K562 (cell line): Measurements from ENCODE around the gene STXBP5L. TPM values are rescaled to one million over a fixed set of nuclear protein-coding genes. Genes with fewer than 3 reads are reported as not detected.

ENCODE experiments used
- ATAC-seq: fragments of 200-7000 bp; cut with Tn5 transposase; 3 replicates; pipeline ENCODE4 v1.9.1; 2020; ENCODE audit warnings: moderate library complexity
- BruUV-seq: library from RNA; stranded (reverse); fragments of 400-500 nt; replicated peaks from 2 replicates; lab custom pipeline; 2021; lab: Mats Ljungman, UMichigan
- CTCF ChIA-PET: fragments of 300-600 bp; formaldehyde crosslinking; extraction: SDS; loops from one replicate; lab custom pipeline; 2021; ENCODE audit warnings: low intra/inter-chr PET ratio; lab: Yijun Ruan, JAX
- POLR2A ChIA-PET: fragments of 300-600, 350-650 bp; sonication (Branson Sonifier 250); formaldehyde crosslinking; extraction: SDS; loops from one replicate; lab custom pipeline; 2021; ENCODE audit warnings: antibody characterized with exemption, inconsistent platforms; lab: Yijun Ruan, JAX
- DNase-seq, 4 experiments: peaks; one replicate each; pipeline versions ENCODE4 v3.0.0 to v3.0.0-alpha.2; 2011 to 2018; ENCODE audit warnings: low spot score in 3 of 4, mixed read lengths in 3 of 4; ENCODE audit errors: extremely low read depth in 1 of 4
- FAIRE-seq: peaks from 2 replicates; lab custom pipeline; 2011; peaks lifted over from hg19 to GRCh38; lab: Jason Lieb, UNC
- H2AFZ ChIP-seq: 2 replicates; pipeline ENCODE4 v1.6.0; 2011; ENCODE audit warnings: low read depth, low read length, control low read depth, inconsistent platforms
- H3K27ac ChIP-seq: fragments of 200-600 bp; 3 replicates; pipeline ENCODE4 v1.8.0; 2011; ENCODE audit warnings: low read depth, mild to moderate bottlenecking, control low read depth, inconsistent platforms, low read length, moderate library complexity, mixed read lengths; ENCODE audit errors: extremely low read depth
- H3K27me3 ChIP-seq, 2 experiments: fragments of 300-600 bp in 1 of 2; 2 replicates in 1 of 2; 3 replicates in 1 of 2; pipeline versions ENCODE4 v1.6.0 to v1.8.0; 2011; ENCODE audit warnings: inconsistent platforms in 2 of 2, low read length in 2 of 2, mild to moderate bottlenecking in 1 of 2, mixed read lengths in 1 of 2, moderate library complexity in 1 of 2; ENCODE audit not compliant: control insufficient read depth in 2 of 2, insufficient read depth in 2 of 2
- H3K36me3 ChIP-seq: fragments of 300-600 bp; 3 replicates; pipeline ENCODE4 v1.8.0; 2011; ENCODE audit warnings: mild to moderate bottlenecking, low read length, inconsistent platforms; ENCODE audit not compliant: control insufficient read depth, insufficient read depth
- H3K4me1 ChIP-seq, 2 experiments: fragments of 200-600 bp in 1 of 2; replicated peaks in 1 of 2; 2 replicates in 1 of 2; 3 replicates in 1 of 2; pipeline versions ENCODE4 v1.5.1 to v1.8.0; 2011; ENCODE audit warnings: inconsistent platforms in 2 of 2, low read length in 2 of 2, mild to moderate bottlenecking in 1 of 2, mixed read lengths in 1 of 2, moderate library complexity in 1 of 2; ENCODE audit not compliant: control insufficient read depth in 2 of 2, insufficient read depth in 2 of 2
- H3K4me2 ChIP-seq: 2 replicates; pipeline ENCODE4 v1.6.1; 2011; ENCODE audit warnings: low read length, control low read depth, inconsistent platforms, mixed read lengths; ENCODE audit not compliant: insufficient read depth
- H3K4me3 ChIP-seq: fragments of 200-600 bp; sonication (generic), shearing (Covaris generic); 2 replicates; pipeline ENCODE4 v1.5.1; 2016; ENCODE audit warnings: control low read depth, inconsistent platforms
- H3K79me2 ChIP-seq: fragments of 200-600 bp; 3 replicates; pipeline ENCODE4 v1.8.0; 2011; ENCODE audit warnings: low read length, inconsistent platforms; ENCODE audit not compliant: control insufficient read depth, insufficient read depth
- H3K9ac ChIP-seq, 2 experiments: 2 replicates each; pipeline versions ENCODE4 v1.6.0 to v1.6.1; 2011; ENCODE audit warnings: low read depth in 2 of 2, low read length in 2 of 2, control low read depth in 1 of 2, inconsistent platforms in 1 of 2, mild to moderate bottlenecking in 1 of 2, mixed read lengths in 1 of 2; ENCODE audit not compliant: insufficient read depth in 1 of 2
- H3K9me1 ChIP-seq: one replicate; pipeline ENCODE4 v1.6.0; 2011; ENCODE audit warnings: inconsistent platforms, mild to moderate bottlenecking, low read length, moderate library complexity; ENCODE audit not compliant: control insufficient read depth, insufficient read depth
- H3K9me3 ChIP-seq: replicated peaks from 2 replicates; pipeline ENCODE4 v1.5.1; 2011; ENCODE audit warnings: low read depth, low read length, inconsistent platforms; ENCODE audit not compliant: control insufficient read depth, insufficient read depth
- H4K20me1 ChIP-seq: replicated peaks from 2 replicates; pipeline ENCODE4 v1.6.1; 2011; ENCODE audit warnings: low read length, inconsistent platforms, mixed read lengths; ENCODE audit not compliant: control insufficient read depth, insufficient read depth
- BRF1 ChIP-seq: IDR thresholded peaks from 3 replicates; pipeline ENCODE4 v1.6.1; 2011; ENCODE audit warnings: borderline replicate concordance, mild to moderate bottlenecking; ENCODE audit not compliant: insufficient read length; ENCODE audit errors: extremely low read depth
- CREBBP ChIP-seq: IDR thresholded peaks from one replicate; pipeline ENCODE4 v1.6.1; 2012; ENCODE audit warnings: low read depth, mild to moderate bottlenecking, control low read depth, inconsistent platforms, low read length
- KAT2B ChIP-seq: IDR thresholded peaks from one replicate; pipeline ENCODE4 v1.6.1; 2012; ENCODE audit warnings: low read depth, mild to moderate bottlenecking, control low read depth, inconsistent platforms, low read length, moderate library complexity
- MECOM ChIP-seq: fragments of 250-450 bp; sonication (Bioruptor Pico); IDR thresholded peaks from 2 replicates; pipeline ENCODE4 v1.8.0; 2022; ENCODE audit warnings: inconsistent platforms
- NFATC3 ChIP-seq: fragments of 450-650 bp; IDR thresholded peaks from 2 replicates; pipeline ENCODE4 v1.6.1; 2017; ENCODE audit warnings: mild to moderate bottlenecking
- RAD21 ChIP-seq, 2 experiments: fragments of 250-450 bp in 1 of 2; fragments of 450-650 bp in 1 of 2; sonication (Bioruptor Pico) in 1 of 2; formaldehyde crosslinking in 1 of 2; IDR thresholded peaks in 1 of 2; conservative IDR thresholded peaks in 1 of 2; 2 replicates each; pipeline versions ENCODE4 v1.4.0 to v1.8.0; 2020 to 2022; ENCODE audit warnings: mild to moderate bottlenecking in 2 of 2, moderate library complexity in 1 of 2
- SREBF2 ChIP-seq: sonication (generic); formaldehyde crosslinking; IDR thresholded peaks from 2 replicates; pipeline ENCODE4 v1.4.0; 2020; ENCODE audit warnings: mild to moderate bottlenecking, missing genetic modification reagents
- ZNF232 ChIP-seq: sonication (generic); formaldehyde crosslinking; IDR thresholded peaks from 2 replicates; pipeline ENCODE4 v1.8.0; 2022; ENCODE audit warnings: mild to moderate bottlenecking, missing genetic modification reagents
- WGBS: fragments of 100-300 bp; shearing (Covaris generic); methylation state at CpG from one replicate; pipeline ENCODE4 v1.1.6; 2016; ENCODE audit warnings: low coverage, mixed read lengths; ENCODE audit not compliant: insufficient coverage; ENCODE audit errors: missing lambda C conversion rate; 5-methylcytosine and 5-hydroxymethylcytosine counted together
- in situ Hi-C: fragments of 300-500 bp; cut with MboI; formaldehyde crosslinking; loops from 4 replicates; pipeline ENCODE4 v1.15.0; 2018; ENCODE audit warnings: inconsistent platforms, mixed read lengths
- intact Hi-C: fragments of 100-400 bp; cut with micrococcal nuclease; formaldehyde crosslinking; loops from 2 replicates; pipeline ENCODE4 v1.14.2; 2022
- polyA plus RNA-seq, 8 experiments: library from polyadenylated mRNA; depleted of rRNA in 4 of 8; stranded (reverse) in 5 of 8; unstranded in 3 of 8; fragments of >200 nt; fragmentation: Nextera tagmentation in 2 of 8; fragmentation: Illumina TruSeq in 1 of 8; extraction: Ambion mirVana in 2 of 8; extraction: Trizol in 1 of 8; gene quantifications; 2 replicates each; pipeline versions ENCODE4 v1.2.1 to v1.2.3, GENCODE V29; 2011 to 2014; ENCODE audit warnings: inconsistent platforms in 1 of 8, missing spikeins in 1 of 8
- total RNA-seq, 7 experiments: library from RNA; depleted of rRNA in 6 of 7; stranded (reverse); fragments of >200 nt in 6 of 7; fragmentation: Illumina TruSeq in 2 of 7; extraction: Trizol in 2 of 7; gene quantifications; 2 replicates each; pipeline versions ENCODE4 v1.2.1 to v1.2.3, GENCODE V29; 2011 to 2021; ENCODE audit warnings: low replicate concordance in 1 of 7
- TF ChIP-seq, protein P1 (sequence below): fragments of 250-450 bp; sonication (Bioruptor Pico); IDR thresholded peaks from 2 replicates; pipeline ENCODE4 v1.5.0; 2021

STXBP5L gene
- total and polyA plus RNA-seq, 9 of the 15 experiments (the other 6 are each of a cell fraction or from before 2014, with no cell fraction given): 0.03 to 0.04 (median 0.03) TPM; not detected in 6

DNA sequence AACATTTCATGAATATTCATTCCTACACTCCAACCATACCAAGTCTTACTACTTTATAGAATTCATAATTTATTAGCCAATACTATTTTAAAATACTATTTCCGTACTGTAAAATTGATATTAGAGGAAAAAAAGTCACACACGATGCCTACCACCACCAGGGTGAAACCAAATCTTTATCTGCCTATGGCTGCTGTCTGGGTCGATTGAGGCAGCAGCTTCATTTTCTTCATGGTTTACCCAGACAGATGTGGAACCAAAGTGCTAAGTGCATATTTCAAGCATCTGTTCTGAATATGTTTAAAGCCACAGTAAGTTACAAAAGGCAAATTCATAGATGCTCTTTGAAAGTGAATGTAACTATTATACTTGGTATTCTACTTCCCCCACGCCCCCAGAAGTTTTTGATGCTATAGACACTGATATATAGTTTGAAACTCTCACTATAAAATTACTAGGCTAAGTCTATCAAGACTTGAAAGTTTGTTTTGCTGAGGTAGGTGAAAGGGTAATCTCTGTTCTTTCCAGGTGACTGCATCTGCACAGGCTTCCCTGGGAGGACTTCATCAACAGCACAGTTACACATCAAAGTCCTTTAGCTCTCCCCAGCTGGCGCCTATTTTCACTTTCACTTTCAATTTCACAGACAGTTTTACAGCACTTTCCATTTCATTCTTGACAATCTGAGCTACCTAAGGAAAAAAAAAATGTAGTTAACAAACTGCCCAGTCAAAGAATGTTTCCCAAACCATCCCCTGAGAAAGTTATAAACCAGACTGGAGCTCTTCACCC lies 523.9 kb downstream of the STXBP5L start (continued):
- TF ChIP-seq KAT2B: no peak

DNA sequence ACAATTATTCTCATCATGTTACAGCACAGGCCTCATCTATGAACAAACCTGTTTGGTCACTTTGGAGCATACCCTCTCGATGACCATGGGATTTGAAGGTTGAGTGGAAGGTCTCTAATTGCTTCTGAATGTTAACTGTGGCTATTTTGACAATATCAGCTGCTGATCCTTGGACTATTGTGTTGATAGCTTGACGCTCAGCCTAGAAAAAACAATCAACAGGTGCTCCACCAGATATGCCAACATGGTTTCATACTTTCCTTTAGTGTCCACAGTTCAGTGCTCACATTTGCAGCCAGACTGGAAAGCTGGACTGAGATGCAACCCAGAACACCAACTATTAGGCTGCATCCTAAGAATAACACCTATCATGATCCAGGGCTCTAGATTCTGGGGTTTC lies 528.1 kb downstream of the STXBP5L start:
- Histone ChIP-seq H3K27me3 (no peaks in the 10 kb centered on the region), H3K9ac (no peak overlapping the region), H3K4me1 (peaks cover 0 to 2% of the 10 kb centered on the region in 2 experiments; a peak in 2 of 5 replicates), H3K79me2 (no peaks in the 10 kb centered on the region), H3K4me2 (no peak overlapping the region), H3K9me1 (no peaks in the 10 kb centered on the region), H3K36me3 (peaks cover 55% of the 10 kb centered on the region), H4K20me1 (0 out of 2 replicates have a peak, but pooled peaks cover 2% of the 10 kb centered on the region), H2AFZ (no peak overlapping the region), H3K27ac (no peak overlapping the region), H3K9me3 (no peaks in the 10 kb centered on the region), H3K4me3 (no peak overlapping the region)
- no TSS peak for BruUV-seq
- 93% methylated on average over 2 of the region's 2 CpGs for WGBS
- FAIRE-seq (no peak), ATAC-seq (no peak), DNase-seq (no peak)
- TF ChIP-seq SREBF2 (CRISPR knock-in tag) (no peak), NFATC3 (no peak), ZNF232 (CRISPR knock-in tag) (no peak), BRF1 (no peak), MECOM (CRISPR knock-in tag) (no peak), CREBBP (no peak), RAD21 (CRISPR knock-in tag; conservative IDR thresholded peaks at IDR 0.05 in 1 of 2, IDR thresholded peaks at IDR 0.05 in 1 of 2) (no peak)
- TF ChIP-seq, protein P1, sequence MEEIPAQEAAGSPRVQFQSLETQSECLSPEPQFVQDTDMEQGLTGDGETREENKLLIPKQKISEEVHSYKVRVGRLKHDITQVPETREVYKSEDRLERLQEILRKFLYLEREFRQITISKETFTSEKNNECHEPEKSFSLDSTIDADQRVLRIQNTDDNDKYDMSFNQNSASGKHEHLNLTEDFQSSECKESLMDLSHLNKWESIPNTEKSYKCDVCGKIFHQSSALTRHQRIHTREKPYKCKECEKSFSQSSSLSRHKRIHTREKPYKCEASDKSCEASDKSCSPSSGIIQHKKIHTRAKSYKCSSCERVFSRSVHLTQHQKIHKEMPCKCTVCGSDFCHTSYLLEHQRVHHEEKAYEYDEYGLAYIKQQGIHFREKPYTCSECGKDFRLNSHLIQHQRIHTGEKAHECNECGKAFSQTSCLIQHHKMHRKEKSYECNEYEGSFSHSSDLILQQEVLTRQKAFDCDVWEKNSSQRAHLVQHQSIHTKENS (CRISPR knock-in tag): no peak
- CTCF ChIA-PET: no interaction called here
- in situ Hi-C loops: no loop called here
- intact Hi-C loops: no loop called here
- POLR2A ChIA-PET: no interaction called here
